Pons (tissue), 1 donor: ENCODE data around the gene IP6K1.
A peak's percentile ranks its signal among the peaks of the same experiment; 100 is the strongest.
"Not testable (repeated sequence)": the region's sequence is repeated elsewhere in the genome, so short reads cannot be mapped to it uniquely, and the experiment has no call there.

ENCODE experiments used
- DNase-seq: peaks from one replicate; pipeline ENCODE4 v3.0.0-alpha.2; 2016; ENCODE audit warnings: low spot score

Gene IP6K1

DNA sequence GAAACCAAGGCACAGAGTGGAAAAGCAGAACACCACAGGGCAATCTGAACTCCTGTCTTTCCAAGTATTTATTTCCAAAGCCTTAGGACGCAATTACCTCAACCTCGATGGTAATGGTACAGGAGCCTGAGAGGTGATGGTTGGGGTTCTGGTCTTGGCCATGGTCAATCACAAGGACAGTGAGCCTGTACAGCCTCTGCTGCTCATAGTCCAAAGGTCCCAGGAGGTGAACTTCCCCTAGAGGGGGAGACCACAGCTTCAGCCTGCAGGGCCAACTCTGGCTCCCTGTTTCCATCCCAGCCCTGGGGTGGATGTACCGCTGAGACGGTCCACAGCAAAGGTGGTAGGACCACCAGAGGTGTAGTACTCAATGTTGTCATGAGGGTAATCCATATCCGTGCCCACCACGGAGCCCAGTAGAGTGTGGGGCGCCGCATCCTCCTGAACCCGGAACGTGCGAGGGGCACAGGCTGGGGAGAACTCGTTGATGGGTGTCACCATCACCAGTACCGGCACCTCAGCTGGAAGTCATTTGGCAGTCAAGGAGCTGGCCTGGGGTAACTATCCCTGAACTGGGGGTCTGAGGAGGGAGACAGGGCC lies 7.2 kb upstream of the IP6K1 start:
- DNase-seq = no peak

DNA sequence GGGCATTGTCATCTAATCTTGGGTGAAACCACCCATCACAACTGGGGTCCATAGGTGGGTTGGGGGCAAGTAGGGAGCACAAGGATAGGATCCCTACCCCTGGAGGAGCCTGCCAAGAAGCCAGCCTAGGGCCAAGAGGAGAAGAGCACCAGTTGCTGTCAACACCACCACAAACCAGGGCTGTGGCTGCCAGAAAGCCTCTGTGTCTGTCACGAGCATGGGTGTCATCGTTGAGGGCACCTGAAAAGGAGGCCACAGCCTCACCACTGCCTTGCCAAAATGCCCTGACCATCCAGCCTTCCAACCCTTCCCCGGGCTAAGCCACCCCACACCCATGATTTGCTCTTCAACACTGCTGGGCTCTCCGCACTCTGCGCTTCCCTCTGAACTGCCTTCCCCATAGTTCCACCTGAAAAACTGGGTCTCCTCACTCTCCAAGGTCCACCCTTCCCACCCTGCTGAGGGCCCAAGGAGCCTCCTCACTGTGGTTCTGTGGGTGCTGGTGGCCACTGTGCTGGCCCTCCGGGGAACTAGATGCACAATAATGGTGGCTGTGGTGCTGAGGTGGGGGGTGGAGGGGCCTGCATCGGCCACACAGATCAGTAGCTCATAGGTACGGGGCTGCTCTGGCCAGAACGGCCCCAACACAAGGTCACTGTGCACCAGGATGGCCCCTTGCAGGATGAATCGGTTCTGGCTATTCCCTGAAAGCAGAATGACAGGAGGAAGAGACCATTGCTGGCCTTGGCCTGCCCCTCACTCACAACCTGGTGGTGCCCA lies 6.2 kb upstream of the IP6K1 start:
- no peak for DNase-seq

DNA sequence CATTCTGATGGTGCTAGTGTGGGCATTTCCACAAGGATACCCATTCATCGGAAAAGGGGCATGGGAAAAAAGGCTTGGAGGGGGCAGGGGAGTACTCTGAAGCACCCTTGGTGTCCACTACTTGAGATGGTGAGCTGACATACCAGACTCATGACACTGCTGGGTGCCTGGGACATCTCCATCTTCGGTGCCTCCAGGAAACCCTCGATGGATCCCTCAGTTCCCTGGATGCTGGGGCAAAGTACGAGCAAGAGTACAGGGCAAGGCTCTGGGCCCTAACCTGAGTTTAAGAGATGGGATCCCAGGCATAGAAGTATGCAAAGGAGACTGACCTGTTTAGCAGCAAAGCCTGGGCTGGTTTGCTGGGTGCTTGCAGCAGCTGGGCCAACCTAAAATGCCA lies 5.2 kb upstream of the IP6K1 start:
- DNase-seq = no peak

DNA sequence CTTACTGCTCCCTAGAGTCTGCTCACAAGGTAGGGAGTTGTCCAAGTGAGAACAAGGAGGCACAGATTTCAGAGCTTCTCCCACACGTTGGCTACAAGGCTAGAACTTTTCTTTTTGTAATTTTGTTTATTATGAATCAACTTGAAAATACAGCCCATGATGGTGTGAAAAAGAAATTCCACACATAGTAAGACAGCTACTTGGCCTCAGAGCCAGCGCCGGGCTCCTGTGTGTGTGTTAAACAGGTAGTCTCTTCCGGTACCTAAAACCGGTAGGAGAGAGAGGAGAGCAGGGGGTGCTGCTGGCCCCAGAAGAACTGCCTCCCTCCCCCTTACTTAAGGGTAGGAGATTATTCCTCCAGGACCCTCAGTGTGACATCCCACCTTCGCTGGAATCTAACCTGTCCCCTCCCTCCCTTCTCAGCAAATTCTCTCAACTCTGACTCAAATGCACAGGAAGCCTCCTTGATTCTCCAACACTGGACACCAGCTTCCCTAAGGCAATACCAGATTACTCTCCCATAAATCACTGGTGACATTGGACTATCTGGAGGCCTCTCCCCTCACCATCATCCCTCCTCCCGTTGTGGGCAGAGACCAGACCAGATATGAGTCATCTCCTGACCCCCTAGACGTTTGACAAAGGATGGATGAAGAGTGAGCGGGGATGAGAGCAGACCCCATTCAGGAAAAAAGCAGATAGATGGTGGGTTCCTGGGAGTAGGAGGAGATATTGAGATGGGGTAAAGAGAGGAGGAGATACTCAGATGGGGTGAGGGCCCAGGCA lies 4.5 kb upstream of the IP6K1 start:
- no peak for DNase-seq

DNA sequence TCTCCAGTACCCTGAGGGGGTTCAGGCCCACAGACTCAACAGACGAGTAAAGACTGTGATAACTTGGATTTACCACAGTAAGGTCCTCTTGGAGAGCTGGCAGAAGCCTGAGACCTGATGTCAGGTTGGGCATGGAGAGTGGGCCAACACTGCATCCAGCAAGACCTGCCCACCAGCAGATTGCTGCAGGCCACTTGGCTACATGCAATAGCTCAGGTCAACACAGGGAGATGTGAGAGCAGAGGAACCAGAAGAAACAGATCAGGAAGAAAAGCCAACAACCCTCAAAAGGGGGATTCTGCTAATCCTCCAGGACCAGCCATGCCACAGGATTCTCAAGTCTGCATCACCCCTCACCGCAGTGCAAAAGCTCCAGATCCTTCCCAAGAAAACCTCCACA lies 1.7 kb upstream of the IP6K1 start:
- no peak for DNase-seq

DNA sequence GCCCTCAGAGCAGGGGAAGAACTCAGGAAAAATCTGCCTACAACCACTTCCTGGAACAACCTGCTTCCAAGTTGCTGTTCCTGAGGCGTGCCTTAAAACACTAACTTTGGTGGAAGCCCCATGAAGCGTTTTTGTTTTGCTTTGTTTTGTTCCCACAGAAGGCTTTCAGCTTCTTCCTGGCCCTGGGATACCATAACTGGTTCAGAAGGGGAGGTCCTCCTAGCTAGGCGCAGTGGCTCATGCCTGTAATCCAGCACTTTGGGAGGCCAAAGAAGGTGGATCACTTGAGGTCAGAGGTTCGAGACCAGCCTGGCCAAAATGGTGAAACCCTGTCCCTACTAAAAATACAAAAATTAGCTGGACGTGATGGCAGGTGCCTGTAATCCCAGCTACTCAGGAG lies 1.2 kb upstream of the IP6K1 start:
- no peak for DNase-seq

DNA sequence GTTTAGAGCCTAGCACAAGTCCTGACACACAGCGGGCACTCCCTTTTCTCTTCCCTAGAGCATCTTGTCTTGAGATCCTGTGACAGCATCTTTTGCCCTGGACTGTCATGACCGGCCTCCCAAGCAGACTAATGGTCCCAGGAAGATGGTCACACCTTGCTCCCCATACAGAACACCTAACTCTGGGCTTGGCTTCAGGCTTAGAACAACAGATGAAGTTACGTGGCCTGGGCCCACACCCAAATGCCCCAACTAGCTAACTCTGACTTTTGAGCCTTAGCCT lies 781 bp upstream of the IP6K1 start:
- DNase-seq = peak; percentile 44

DNA sequence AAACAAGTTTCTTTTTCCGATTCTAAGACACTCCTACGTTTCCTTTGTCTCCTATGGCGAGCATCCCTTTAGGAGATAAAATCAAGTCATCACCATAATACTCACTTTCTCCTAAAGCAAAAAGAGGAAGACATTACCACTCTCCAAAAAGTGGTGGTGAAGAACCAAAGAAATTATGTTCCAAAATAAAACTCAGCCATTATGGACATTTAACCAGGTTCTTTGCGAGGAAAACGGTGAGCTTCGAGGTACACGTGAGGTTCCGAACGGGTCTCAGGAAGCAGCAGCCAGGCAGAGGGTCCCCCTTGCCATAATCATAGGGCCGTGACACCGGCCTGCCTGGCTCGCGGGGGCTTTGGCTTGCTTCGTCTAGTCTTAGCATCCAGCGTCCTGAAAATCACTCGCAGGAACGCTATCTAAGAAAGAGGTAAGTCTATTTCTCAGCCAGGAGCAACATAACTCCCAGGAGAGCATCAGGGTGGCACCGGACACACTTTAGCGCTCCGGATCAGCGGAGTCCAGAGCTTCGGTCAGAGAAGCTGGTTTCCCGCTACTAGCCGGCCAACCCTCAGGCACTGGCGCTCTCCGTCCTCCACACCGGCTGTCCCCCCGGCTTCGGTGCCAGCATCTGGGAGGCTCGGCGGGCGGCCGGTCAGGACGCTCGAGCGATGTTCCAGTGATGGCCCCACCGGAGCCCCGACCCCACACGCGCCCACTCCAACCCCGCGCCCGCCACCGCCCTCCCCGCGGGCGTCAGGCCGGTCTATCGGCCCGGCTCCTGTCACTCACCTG lies 581 bp downstream of the IP6K1 start:
- peak; percentile 15 for DNase-seq

DNA sequence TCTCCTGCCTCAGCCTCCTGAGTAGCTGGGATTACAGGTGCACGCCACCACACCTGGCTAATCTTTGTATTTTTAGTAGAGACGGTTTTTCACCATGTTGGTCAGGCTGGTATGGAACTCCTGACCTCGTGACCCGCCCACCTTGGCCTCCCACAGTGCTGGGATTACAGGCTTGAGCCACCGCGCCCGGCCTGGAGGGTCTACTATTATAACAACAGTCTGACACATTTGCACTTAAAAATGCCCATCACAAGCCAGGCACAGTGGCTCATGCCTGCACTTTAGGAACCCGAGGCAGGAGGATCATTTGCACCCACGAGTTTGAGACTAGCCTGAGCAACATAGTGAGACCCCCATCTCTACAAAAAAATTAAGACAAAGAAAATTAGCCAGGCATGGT lies 4.1 kb downstream of the IP6K1 start:
- not testable (repeated sequence) for DNase-seq

DNA sequence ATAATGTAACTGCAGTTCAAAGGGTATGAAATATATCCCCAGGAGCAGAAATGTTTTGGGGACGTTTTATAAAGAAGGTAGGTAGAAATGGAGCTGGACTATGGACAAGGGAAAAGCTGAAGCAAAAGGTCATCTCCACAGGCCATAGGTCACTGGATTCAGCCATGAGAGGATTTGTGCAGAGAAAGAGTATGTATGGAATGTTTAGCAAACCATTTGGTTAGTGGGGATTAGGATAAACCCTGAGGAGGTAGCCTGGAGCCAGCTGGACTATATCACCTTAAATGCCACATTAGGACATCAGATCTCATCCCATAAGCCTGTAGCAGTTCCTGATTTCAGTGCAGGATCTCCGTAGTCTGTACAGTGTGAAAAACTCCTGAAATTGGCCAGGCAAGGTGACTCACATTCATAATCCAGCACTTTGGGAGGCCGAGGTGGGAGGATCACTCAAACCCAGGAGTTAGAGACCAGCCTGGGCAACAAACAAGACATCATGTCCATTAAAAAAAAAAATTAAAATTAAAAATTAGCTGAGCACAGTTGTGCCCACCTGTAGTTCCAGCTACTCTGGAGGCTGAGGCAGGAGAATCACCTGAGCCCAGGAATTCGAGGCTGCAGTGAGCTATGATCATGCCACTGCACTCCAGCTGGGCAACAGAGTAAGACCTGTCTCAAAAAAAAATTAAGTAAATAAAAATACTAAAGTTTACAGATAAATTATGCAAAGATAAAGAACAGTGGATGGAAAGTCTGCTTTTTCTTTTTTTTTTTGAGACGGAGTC lies 4.7 kb downstream of the IP6K1 start:
- no peak for DNase-seq

DNA sequence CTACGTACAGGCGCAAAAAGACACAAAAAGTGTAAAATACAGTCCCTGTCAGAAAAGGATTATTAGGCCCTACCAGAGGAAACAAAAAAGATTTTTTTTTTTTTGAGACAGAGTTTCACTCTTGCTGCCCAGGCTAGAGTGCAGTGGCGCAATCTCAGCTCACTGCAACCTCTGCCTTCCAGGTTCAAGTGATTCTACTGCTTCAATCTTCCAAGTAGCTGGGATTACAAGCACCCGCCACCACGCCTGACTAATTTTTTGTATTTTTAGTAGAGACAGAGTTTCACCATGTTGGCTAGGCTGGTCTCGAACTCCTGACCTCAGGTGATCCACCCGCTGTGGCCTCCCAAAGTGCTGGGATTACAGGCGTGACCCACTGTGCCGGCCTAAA lies 5.4 kb downstream of the IP6K1 start:
- not testable (repeated sequence) for DNase-seq

DNA sequence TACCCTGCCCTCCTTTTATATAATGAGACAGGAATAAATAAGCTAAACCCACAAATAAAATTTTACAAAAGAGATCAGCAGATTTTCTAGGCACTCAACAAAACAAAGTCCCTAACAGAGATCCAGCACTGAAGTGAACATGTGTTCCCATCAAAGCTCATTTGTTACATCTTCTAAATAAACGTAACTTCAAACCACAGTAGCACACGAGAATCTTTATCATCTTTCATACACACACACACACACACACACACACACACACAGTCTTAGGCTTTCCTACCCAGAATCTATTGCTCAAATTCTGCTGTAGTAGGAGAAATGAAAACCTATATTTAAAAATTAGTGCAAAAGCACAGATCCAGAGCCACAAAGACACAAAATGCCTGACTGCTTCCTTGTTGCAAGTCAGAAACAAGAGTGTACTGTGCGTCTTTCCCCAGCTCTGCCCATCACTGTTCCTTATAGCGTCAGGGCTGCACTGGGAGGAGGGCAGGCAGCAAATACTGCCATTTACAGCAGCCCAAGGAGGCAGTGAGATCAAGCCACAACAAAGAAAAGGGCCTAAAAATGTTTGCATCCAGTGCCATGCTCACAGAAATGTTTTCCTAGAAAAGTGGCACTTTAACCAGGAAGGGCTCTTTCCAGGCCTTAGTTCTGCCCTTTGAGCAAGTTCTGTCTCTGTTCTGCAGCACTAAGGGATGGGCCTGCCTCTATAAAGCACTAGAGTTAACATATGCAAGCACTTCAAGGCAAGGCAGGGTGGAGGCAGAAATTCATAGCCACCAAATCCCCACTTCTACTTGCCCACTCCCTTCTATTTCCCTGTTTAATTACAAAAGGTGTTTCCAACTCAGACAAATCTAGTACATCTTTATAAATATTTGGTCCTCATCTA lies 6.0 kb downstream of the IP6K1 start:
- DNase-seq = peak; percentile 51

DNA sequence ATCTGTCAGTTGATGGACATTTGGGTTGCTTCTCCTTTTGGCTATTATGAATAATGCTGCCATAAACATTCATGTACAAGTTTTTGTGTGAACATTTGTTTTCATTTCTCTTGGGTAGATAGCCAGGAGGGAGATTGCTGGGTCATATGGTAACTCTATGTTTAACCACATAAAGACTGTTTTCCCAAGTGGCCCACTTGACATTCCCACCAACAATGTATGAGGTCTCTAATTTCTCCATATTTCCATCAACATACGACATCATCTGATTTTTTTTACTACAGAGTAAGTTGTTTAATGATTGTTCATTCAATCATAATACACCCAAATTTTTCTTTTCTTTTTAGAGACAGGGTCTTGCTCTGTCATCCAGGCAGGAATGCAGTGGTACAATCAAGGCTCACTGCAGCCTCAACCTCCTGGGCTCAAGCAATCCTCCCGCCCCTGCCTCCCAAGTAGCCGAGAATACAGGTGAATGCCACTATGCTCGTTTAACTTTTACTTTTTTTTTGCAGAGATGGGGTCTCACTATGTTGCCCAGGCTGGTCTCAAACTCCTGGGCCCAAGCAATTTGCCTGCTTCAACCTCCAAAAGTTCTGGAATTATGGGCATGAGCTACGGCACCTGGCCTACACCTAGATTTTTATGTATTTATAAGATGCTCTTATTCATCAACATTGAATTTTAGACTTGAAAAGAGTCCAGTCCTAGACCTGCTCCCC lies 6.8 kb downstream of the IP6K1 start:
- DNase-seq = no peak

DNA sequence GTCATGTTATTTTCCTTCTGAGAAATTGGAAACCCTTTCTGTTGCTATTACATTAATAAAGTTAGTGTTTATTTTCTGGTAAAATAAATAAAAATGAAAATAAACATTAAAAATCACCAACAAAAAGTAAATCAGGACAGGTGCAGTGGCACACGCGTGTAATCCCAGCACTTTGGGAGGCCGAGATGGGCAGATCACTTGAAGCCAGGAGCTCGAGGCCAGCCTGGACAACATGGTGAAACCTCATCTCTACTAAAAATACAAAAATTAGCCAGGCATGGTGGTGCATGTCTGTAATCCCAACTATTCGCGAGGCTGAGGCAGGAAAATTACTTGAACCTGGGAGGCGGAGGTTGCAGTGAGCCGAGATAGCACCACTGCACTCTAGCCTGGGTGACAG lies 10.2 kb downstream of the IP6K1 start:
- DNase-seq = not testable (repeated sequence)

DNA sequence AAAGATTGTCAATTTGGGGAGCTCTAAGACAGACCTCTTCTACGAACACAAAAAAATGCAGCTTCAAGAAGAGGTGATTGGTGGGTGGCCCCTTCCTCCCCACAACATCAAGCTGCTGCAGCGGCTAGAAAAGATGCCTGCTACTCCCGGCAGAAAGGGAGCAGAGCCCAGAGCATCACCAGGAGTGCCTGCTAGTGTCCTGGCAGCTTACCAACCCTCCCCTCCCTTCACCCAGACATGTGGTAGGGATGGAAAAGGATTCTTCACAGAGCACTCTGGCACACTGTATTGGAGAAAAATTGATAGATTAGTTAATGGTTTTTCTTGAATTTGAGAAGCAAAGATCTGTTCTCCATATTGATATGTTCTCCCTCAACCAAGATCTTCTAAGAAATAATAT lies 10.8 kb downstream of the IP6K1 start:
- DNase-seq = peak; percentile 79

DNA sequence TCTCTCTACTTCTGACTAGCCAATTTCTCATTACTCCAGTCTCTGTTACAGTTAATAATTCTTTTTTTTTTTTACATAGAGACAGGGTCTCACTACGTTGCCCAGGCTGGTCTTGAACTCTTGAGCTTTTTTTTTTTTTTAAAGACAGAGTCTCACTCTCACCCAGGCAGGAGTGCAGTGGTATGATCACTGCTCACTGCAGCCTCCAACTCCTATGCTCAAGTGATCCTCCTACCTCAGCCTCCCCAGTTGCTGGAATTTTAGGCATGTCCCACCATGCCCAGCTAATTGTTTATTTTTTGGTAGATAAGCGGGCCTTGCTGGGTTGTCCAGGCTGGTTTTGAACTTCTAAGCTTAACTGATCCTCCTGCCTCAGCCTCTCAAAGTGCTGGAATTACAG lies 13.6 kb downstream of the IP6K1 start:
- no peak for DNase-seq

DNA sequence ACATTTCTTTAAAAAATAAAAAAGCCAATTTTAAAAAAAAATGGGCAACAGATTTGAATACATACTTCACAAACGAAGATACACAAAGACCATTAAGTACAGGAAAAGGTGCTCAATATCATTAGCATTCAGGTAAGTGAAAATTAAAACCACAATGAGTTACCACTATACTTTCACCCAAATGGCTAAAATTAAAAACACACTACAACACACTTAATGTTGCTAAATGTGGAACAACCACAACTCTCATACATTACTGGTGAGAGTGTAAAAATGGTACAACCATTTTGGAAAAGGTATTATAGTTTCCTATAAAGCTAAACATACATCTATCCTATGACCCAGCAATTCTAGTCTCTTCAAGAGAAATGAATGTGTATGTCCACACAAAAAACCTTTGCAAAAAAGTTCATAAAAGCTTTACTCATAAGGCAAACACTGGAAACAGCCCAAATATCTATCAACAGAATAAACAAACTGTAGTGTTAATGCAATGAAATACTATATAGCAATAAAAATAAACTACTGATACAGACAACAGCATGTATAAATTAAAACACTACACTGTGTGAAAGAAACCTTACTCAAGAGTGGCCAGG lies 14.9 kb downstream of the IP6K1 start:
- DNase-seq = no peak

DNA sequence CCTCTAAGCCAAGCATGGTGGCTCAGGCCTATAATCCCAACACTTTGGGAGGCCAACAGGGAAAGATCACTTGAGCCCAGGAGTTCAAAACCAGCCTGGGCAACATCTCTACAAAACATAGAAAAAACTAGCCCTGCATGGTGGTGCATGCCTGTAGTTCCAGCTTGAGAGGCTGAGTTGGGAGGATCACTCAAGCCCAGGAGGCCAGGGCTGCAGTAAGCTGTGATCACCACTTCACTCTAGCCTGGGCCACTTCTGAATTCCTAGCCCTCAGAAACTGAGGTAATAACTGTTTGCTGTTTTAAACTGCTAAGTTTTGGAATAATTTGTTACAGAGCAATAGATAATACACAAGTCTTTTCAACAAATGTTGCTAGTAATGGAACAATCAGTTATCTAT lies 16.4 kb downstream of the IP6K1 start:
- no peak for DNase-seq

DNA sequence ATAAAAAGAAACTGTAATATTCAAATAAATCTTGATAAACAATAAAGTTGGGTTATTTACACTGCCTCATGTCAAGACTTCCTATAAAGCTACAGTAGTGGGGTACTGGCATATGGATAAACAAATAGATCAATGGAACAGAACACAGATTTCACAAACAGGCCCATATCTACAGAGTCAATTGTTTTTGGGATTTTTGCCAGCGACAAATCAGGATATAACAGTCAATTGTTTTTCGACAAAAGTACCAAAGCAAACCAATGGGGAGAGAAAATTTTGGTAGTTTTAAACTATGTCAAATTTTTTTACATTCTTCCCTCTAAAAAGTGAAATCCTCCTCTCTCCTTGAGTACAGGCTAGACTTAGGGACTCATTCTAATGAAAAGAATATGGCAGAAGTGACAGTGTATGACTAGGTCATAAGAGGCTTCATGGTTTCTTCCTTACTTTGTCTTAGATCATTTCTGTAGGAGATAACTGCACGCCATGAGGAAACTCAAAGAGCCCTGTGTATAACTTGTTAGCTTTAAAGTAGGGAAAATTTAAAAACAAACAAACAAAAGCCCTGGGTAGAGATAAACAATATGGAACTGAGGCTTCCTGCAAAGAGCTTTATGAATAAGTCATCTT lies 16.9 kb downstream of the IP6K1 start:
- no peak for DNase-seq
